Activated B cell treated with CpG ODN at 0.5 μM for 24 hours (primary cell): ENCODE measurements around the gene SLAMF9. TPM values are rescaled to one million over a fixed set of nuclear protein-coding genes. Genes with fewer than 3 reads are reported as not detected.

ENCODE experiments used
- ATAC-seq: fragments of 200-7000 bp; cut with Tn5 transposase; one replicate; pipeline ENCODE4 v1.10.0; 2021; ENCODE audit warnings: low read depth, mild to moderate bottlenecking, moderate library complexity
- CTCF ChIA-PET: fragments of 350-600 bp; sonication (Branson Sonifier 250); formaldehyde crosslinking; loops from one replicate; lab custom pipeline; 2021; ENCODE audit warnings: antibody characterized with exemption; lab: Charles Lee
- POLR2A ChIA-PET: fragments of 350-600 bp; sonication (Branson Sonifier 250); formaldehyde crosslinking; loops from one replicate; lab custom pipeline; 2021; ENCODE audit warnings: antibody characterized with exemption; lab: Charles Lee
- DNase-seq: peaks from one replicate; pipeline ENCODE4 v3.0.0; 2022
- H3K27ac Mint-ChIP-seq: one replicate; pipeline ENCODE4 v1.8.0; 2020; ENCODE audit warnings: mixed read lengths
- H3K27me3 Mint-ChIP-seq: one replicate; pipeline ENCODE4 v1.8.0; 2021; ENCODE audit warnings: mixed read lengths
- H3K36me3 Mint-ChIP-seq: one replicate; pipeline ENCODE4 v1.8.0; 2021; ENCODE audit warnings: low read depth, mixed read lengths
- H3K4me1 Mint-ChIP-seq: one replicate; pipeline ENCODE4 v1.8.0; 2021; ENCODE audit warnings: mixed read lengths
- H3K4me3 Mint-ChIP-seq: one replicate; pipeline ENCODE4 v1.8.0; 2020; ENCODE audit warnings: mild to moderate bottlenecking, mixed read lengths
- H3K9me3 Mint-ChIP-seq: one replicate; pipeline ENCODE4 v1.8.0; 2020; ENCODE audit warnings: mixed read lengths
- intact Hi-C: fragments of 100-400 bp; cut with micrococcal nuclease; formaldehyde crosslinking; loops from one replicate; pipeline ENCODE4 v1.15.1; 2024
- total RNA-seq: library from RNA; stranded (reverse); gene quantifications from 2 replicates; pipeline ENCODE4 v1.2.3, GENCODE V29; 2022
- TF ChIP-seq, protein P1 (sequence below): fragments of 200-600 bp; IDR thresholded peaks from one replicate; pipeline ENCODE4 v1.8.0; 2022; ENCODE audit warnings: antibody characterized with exemption, mild to moderate bottlenecking

The SLAMF9 gene
- total RNA-seq, 1 donor from 2014 or later, result not detected

DNA sequence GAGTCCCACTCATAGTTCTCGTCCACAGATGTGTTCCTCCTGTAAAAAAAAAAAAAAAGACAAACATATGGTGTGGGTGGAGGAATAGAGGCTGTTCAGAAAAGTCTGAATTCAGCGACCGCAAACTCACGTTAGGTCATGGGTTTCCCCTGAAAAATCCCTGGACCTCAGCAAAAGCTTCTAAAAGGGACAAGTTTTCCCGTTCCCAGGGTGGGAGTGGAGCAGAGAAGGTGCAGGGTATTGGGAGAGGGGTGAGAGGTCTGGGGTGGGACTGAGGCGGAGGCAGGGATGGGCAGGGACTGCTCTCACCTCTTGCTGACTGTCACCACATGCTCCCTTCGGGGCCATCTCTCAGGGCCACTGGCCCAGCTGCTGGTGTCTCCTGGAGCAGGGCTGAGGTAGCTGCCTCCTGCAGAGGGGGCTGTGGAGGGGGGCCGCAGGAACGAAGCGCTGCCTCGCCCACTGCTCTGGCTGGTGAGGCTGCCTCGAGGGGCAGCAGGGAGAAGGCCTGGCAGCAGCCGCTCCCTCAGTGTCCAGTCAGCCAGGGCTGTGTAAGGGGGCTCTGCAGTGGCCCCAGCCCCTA lies 26.1 kb downstream of the SLAMF9 start:
- CTCF ChIA-PET, result interaction anchor here (3.1 kb wide), 1 partner anchor 79 kb away, joined by 15 read pairs; no protein-coding TSS in a partner anchor
- H3K9me3 Mint-ChIP-seq, result no peaks in the 10 kb centered on the region
- H3K4me1 Mint-ChIP-seq, result peaks cover 30% of the 10 kb centered on the region
- DNase-seq (no peak), ATAC-seq (no peak)
- H3K27me3 Mint-ChIP-seq, result no peaks in the 10 kb centered on the region
- TF ChIP-seq, protein P1, sequence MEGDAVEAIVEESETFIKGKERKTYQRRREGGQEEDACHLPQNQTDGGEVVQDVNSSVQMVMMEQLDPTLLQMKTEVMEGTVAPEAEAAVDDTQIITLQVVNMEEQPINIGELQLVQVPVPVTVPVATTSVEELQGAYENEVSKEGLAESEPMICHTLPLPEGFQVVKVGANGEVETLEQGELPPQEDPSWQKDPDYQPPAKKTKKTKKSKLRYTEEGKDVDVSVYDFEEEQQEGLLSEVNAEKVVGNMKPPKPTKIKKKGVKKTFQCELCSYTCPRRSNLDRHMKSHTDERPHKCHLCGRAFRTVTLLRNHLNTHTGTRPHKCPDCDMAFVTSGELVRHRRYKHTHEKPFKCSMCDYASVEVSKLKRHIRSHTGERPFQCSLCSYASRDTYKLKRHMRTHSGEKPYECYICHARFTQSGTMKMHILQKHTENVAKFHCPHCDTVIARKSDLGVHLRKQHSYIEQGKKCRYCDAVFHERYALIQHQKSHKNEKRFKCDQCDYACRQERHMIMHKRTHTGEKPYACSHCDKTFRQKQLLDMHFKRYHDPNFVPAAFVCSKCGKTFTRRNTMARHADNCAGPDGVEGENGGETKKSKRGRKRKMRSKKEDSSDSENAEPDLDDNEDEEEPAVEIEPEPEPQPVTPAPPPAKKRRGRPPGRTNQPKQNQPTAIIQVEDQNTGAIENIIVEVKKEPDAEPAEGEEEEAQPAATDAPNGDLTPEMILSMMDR, result no peak
- no peak overlapping the region for H3K27ac Mint-ChIP-seq
- no peak overlapping the region for H3K4me3 Mint-ChIP-seq
- H3K36me3 Mint-ChIP-seq, result peaks cover 17% of the 10 kb centered on the region
- POLR2A ChIA-PET, result no interaction called here
- intact Hi-C loops, result loop anchor here (10.0 kb wide), 1 partner anchor 337 kb away; the partner anchor contains the start of gene DCAF8

DNA sequence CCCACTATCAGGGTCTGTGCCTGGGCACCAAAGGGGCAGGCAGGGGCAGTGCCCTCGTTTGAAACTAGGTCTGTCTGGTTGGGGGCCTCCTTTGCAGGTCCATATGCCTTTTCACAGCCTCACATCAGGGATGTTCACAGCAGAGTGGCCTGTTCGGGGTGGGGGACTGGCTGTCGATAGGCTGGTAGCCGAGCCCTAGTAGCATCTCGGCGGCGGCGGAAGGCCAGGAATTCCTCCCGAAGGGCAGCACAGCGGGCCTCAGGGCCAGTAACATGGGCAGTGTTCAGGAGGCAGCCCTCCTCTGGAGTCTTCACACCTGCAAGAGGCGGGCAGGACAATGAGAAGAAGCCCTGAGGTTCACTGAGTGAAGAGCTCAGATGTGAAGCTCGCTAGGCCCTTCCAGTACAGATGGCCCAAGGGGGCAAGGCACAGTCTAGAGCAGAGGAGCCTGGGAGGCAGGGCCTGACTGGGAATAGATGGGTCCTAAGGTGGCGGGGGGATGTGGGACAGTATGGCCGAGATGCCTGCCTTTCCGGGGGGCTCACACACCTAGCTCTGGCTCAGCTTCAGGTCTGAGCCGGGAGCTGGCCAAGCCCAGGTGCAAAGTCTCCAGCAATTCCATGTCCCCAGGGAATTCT lies 26.7 kb downstream of the SLAMF9 start:
- intact Hi-C loops, result loop anchor here (10.0 kb wide), 1 partner anchor 337 kb away; the partner anchor contains the start of gene DCAF8
- H3K27ac Mint-ChIP-seq, result no peak overlapping the region
- no peaks in the 10 kb centered on the region for H3K9me3 Mint-ChIP-seq
- ChIA-PET CTCF (interaction anchor here (3.1 to 6.4 kb wide), 2 partner anchors 36 to 79 kb away, joined by 15 to 52 read pairs; no protein-coding TSS in a partner anchor), POLR2A (no interaction called here)
- peaks cover 37% of the 10 kb centered on the region for H3K4me1 Mint-ChIP-seq
- no peaks in the 10 kb centered on the region for H3K27me3 Mint-ChIP-seq
- peaks cover 17% of the 10 kb centered on the region for H3K36me3 Mint-ChIP-seq
- H3K4me3 Mint-ChIP-seq, result no peak overlapping the region
- TF ChIP-seq, protein P1, result no peak
- no peak for DNase-seq
- ATAC-seq, result no peak

DNA sequence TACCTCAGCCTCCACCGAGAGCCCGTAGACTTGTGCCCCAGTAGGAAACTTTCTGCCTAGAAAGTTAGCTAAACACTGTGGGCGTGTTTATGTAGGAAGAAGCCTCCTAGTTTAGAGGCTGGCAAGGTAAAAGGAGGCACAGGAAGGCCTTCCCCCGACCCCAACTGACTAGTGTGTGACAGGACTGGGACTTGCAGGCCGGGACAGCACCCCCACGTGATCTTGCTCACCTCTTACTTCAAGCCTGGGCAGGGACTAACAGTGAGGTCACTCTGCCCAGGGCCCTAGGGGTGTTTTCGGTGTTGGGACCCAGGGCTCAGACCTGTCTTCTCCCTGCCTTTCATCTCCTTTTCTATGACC lies 28.3 kb downstream of the SLAMF9 start:
- Mint-ChIP-seq H3K36me3 (peaks cover 24% of the 10 kb centered on the region), H3K27ac (peak overlapping the region; percentile 99)
- CTCF ChIA-PET, result interaction anchor here (0.8 to 6.4 kb wide), 3 partner anchors 10 to 81 kb away, joined by 3 to 52 read pairs (median 15); no protein-coding TSS in a partner anchor

DNA sequence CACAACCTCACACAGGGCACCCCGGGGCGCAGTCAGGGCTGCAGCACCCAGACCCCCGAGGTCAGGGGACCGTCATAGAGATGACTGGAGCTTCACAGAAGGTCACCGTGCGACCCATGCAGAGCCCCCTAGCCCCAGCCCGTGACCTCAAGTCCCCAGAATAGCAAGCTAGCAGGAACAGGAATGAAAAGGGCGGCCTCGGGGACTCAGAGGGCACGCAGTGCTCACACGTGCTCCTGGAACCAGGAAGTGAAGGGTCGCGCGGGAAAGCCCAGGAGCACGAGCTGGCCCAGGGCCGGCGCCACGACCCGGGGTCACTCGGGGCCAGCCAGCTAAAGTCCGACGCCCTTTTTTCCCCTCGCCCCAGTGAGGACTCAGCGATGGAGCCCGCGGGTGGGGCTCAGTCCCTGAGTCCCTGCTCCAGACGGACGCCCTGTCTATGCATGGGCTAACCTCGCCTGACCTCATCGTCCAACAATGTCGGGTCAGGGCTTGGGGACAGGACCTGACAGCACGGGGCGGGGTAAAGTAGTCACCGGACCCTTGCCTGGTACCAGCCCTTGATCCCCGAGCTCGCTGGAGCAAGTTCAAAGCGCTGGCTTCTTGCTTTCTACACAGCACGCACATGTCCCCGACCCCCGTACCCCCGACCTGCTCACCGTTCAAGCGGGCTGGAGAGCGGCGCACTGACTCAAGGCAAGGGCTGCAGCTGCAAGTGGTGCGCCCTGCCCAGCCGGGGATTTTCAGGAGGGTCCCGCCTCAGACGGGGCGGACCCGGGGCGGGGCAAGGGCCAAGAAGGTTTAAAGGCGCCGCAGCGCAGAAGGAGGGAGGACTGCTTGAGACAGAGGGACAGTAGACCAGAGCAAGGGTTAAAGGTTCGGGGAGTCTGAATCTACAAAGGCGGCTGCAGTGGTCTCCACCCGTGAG lies 29.0 kb downstream of the SLAMF9 start, which contains the start of gene TAGLN2:
Gene TAGLN2 (minus strand): TSS at position 717 of the 928 bp plus-strand sequence. CDS start 4,998 bp downstream, outside the sequence.
- CTCF ChIA-PET, result interaction anchor here (1.9 to 6.4 kb wide), 3 partner anchors 13 to 82 kb away, joined by 5 to 52 read pairs (median 15); no protein-coding TSS in a partner anchor
- Mint-ChIP-seq H3K27me3 (no peaks in the 10 kb centered on the region), H3K4me3 (peak within 1 kb of the TSS; percentile 99), H3K27ac (peak within 1 kb of the TSS; percentile 99), H3K36me3 (peaks cover 30% of the 10 kb centered on the region), H3K4me1 (peaks cover 57% of the 10 kb centered on the region), H3K9me3 (no peaks in the 10 kb centered on the region)
- DNase-seq, result peak; percentile 94
- intact Hi-C loops, result loop anchor here (1.0 to 10.0 kb wide), 5 partner anchors 34 to 340 kb away; partner anchors contain the start of genes DCAF8 and IGSF8
- ATAC-seq, result peak; percentile 69
- POLR2A ChIA-PET, result interaction anchor here (0.6 to 2.9 kb wide), 16 partner anchors 9 to 858 kb away, joined by 3 to 16 read pairs (median 4); partner anchors contain the start of genes AIM2, DUSP23, IGSF8 and IGSF9
- TF ChIP-seq, protein P1, result no peak

More for the DNA sequence above, 28.3 kb downstream of the SLAMF9 start:
- Mint-ChIP-seq H3K27me3 (no peaks in the 10 kb centered on the region), H3K4me3 (peak overlapping the region; percentile 99), H3K4me1 (peaks cover 51% of the 10 kb centered on the region), H3K9me3 (no peaks in the 10 kb centered on the region)
- intact Hi-C loops, result loop anchor here (1.0 to 10.0 kb wide), 2 partner anchors 34 to 339 kb away; partner anchors contain the start of gene DCAF8
- ATAC-seq, result no peak
- no peak for DNase-seq
- POLR2A ChIA-PET, result interaction anchor here (0.6 to 2.9 kb wide), 11 partner anchors 8 to 858 kb away, joined by 3 to 16 read pairs (median 4); partner anchors contain the start of genes AIM2, IGSF8 and IGSF9
- TF ChIP-seq, protein P1, result no peak
